Kasumi-1 (cell line): ENCODE results near the gene CAPN8.

ENCODE experiments used
- DNase-seq, 2 experiments: peaks; one replicate each; lab custom pipeline; 2025; lab: John Stamatoyannopoulos, UW

Gene CAPN8

DNA sequence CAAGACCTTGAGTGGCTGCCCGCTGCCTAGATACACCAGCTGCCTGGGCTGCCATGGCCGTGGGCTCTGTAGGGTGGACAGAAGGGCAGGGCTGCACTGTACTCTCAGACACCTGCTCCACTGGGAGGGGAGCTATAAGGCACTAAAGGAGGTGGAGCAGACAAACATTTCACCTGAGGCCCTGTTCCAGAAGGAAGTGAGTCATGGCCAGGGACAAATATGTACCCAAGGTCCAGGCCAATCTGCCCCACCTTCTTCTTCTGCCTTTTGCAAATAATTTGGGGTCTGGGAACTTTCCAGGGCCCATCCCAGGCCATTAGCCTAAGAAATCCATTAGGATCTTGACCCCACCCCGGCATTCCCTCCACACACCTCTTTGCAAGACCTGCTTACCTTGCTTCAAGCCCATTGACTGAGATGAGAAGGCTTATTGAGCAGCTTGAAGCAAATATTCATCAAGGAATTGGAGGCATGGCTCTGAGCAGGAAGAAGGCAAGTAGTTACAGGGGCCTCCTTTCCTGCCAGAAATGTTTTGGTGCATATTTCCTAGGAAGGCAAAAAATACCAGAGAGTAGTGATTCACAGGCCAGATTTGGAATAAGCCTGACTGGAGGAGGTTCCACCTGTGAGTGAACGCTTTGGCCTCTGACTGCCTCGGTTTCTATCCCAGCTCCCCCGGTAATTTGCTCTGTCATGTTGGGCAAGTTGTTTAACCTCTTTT, at the start of gene CAPN8:
TSS of gene CAPN8 (minus strand) at position 110 of the 721 bp plus-strand sequence. CDS start at position 55, 55 bp downstream.
- DNase-seq: no peak

DNA sequence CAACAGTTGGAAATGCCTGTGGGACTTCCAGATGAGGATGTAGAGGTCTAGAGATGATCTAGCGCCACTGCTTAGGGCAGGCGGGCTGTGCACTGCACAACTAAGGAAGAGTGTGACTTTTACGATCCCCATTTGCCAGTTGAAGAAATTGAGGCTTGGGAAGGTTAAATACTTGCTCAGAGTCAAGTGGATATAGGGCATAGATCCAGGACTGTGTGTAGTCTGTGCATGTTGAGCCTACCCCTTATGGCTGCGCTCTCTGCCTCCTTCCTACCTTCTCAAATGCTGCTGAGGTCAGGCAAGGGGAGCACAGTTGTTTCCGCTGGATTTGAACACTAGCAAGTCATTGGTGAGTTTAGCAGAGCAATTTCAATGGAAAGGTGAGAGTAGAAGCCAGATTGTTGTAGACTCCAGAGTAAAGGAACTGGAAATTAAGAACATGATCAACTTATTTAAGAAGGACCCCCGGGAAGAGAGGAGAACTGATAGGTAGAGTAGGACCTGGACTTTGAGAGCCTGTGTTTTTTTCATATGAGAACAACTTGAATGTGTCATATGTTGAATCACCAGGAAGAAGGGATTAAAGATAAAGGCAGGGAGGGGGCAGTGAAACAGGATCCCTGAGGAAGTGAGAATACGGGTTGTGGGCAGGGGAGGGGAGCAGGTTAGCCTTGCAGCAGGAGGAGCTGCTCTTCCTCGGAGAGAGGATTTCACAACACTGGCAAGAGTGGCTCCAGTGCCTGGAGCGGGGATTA, 49.5 kb upstream of the CAPN8 start:
- peak; percentile 57 to 61 for DNase-seq

DNA sequence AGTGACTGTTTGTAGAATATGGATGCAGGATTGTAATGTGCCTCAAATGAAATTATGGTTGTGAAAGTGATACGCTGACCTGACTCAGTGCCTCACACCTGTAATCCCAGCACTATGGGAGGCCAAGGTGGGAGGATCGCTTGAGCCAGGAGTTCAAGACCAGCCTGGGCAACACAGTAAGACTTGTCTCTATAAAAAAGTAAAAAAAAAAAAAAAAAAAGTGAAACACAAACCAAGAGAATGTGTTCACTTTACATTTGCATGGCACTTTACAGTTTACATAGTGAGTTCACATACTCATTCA, 48.9 kb upstream of the CAPN8 start:
- no peak for DNase-seq

DNA sequence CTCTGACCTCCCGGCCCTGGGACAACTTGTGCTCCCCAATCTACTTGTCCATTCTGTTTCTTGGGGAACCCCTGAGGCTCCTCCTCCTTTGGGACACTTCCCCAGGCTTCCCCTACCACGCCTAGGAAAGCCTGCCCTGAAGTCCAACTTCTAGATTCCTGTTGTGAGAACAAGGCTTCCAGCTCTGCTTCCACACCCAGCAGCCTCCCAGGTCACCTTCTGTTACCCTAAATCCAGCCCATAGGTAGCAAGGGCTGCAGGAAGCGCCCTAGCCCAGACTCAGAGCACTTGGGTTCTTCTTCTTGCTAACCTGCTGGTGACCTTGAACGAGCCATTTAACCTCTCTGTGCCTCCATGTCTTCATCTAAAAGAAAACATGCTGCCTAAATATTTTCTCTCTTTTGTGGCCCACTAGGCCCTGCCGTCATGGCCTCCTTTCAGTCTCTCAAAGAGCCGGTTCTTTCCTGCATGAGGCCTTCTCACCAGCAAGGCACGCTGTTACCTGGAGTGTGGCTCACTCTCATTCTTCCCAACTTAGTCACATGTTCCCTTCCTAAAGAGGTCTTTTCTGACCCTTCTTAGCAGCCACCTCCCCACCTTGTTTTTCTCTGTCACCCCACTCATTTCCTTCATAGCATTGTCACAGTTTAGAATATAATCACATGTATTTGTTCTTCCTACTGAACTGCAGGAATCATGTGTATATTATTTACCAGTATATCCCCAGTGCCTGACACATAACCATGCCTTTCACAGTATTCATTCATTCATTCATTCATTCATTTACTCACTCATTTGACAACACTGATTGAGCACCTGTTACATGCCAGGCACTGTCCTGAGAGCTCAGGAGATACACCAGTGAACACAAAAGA, 48.3 kb upstream of the CAPN8 start:
- DNase-seq: no peak

DNA sequence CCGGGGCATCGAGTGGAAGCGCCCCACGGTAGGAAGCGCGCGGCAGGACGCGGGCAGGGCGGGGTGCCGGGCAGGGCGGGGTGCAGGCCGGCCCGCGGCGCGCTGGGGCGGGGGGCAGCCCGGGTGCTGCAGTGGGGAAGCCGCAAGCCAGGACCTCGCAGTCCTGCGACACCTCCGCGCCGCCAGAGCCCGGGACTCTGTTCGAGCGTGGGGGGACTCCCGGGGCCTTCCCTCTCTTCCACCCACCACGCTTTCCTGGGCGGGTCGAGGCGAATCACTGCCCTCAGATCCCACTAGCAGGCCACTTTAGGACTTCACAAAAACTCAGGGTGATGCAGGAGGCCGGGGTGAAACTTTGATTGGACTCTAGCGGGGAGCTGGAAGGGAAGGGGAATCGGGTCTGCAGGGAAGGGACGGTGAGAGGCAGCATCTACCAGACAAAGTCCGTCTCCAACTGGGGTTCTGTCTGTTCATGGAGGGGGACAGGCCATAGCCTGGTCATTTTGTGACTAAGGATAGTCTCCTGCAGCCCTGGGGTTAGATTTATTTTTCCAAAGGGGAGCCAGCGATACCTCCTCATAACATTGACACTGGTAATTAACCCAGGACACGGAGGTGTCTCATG, 47.5 kb upstream of the CAPN8 start:
- no peak for DNase-seq

DNA sequence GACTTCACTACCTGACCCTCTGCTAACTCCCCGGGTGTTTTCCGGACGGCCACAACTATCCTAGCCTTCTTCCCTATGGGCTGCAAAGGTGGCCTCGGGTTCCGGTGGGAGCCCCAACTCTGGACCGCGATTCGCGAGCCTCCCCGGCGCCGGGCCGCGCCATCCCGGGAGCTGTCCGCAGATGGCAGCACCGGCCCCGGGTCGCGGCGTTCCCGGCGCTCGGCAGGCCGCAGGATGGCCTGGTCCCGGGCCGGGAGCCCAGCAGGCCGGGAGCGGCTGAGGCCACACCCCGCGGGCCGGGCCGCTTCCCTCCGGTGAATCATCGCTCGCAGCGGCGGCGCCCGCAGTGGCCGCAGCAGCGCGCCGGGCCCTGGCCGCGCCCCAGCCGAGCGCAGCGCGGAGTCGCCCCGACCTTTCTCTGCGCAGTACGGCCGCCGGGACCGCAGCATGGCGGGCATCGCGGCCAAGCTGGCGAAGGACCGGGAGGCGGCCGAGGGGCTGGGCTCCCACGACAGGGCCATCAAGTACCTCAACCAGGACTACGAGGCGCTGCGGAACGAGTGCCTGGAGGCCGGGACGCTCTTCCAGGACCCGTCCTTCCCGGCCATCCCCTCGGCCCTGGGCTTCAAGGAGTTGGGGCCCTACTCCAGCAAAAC, 46.8 kb upstream of the CAPN8 start, which contains the start of gene CAPN2:
TSS of gene CAPN2 (plus strand) at position 346 of the 656 bp plus-strand sequence. CDS start at position 448, 102 bp downstream.
- peak; percentile 23 to 40 for DNase-seq

DNA sequence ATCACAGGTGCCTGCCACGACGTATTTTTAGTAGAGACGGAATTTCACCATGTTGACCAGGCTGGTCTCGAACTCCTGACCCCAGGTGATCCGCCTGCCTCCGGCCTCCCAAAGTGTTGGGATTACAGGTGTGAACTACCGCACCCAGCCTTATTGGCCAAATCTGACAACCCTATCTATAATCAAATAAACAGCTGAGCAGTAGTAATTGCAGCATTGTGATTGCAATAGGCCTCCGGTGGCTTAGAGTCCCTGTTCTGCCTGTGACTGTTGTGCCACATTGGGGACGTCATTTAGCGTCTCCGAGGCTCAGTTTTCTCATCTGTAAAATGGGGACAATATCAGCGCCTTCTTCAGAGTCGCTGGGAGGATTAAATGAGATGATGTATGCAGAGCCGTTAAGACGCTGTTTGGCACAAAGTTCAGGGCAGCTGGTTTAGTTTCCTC, 46.3 kb upstream of the CAPN8 start:
- DNase-seq: no peak

DNA sequence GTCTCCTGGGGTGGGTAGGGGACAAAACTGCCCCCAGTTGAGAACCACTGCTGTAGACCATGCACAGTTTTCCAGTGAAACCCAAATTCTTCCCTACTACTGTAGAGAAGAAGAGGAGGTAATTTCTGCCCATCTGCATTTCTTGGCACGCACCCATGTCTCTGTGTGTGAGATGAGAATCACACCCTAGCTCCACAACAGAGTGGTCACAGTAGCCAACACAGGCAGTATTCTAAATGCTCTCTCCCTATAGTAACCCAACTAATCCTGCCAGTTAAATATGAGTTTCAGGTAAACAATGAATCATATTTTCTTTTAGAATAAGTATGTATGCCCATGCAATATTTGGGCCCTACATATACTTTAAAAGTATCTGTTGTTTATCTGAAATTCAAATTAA, 45.7 kb upstream of the CAPN8 start:
- DNase-seq: no peak

DNA sequence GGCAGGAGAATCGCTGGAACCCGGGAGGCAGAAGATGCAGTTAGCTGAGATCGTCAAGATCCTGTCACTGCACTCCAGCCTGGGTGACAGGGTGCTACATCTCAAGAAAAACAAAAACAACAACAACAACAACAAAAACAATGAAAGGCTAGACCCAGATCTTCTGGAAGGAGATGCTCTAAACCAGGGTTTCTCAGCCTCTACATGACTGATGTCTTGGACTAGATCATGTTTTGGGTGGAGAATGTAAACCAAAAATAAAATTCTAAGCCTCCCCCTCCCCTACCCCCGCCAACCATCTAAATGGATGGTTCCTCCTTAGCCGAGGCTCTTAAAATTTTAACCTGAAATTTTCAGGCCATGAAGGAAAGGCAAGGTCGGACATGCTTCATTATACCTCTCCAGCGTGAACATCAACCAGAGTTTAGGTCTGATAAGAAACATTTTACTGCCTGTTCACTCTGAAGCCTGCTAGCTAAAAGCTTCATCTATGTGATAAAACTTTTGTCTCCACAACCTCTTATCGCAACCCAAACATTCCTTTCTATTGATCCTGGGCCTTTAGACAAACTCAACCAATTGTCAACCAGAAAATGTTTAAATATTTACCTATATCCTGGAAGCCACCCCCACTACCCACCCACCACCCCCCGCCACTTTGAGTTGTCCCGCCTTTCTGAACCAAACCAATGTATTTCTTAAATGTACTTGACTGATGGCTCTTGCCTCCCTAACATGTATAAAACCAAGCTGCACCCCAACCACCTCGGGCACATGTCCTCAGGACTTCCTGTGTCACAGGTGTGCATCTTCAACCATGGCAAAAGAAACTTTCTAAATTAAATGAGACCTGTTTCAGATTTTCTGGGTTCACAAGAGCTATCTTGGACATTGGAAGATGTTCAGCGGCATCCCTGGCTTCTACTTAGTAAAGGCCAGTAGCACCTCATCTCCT, 45.0 kb upstream of the CAPN8 start:
- DNase-seq: no peak

DNA sequence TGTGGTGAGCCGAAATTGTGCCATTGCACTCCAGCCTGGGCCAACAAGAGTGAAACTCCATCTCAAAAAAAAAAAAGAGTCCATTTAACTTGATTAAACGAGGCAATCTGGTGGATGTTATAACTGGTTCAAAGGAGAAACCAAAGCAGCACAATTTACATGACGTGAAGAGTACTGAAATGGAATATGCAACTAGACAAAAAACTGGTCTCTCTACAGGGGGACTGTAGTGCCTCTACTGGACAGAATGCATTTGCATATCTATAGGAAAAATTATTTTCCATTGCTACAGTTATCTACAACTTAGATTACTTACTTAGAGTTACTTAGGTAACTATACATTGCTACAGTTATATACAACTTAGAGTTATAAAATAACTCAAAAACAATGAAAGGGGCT, 44.1 kb upstream of the CAPN8 start:
- peak; percentile 14 to 33 for DNase-seq

DNA sequence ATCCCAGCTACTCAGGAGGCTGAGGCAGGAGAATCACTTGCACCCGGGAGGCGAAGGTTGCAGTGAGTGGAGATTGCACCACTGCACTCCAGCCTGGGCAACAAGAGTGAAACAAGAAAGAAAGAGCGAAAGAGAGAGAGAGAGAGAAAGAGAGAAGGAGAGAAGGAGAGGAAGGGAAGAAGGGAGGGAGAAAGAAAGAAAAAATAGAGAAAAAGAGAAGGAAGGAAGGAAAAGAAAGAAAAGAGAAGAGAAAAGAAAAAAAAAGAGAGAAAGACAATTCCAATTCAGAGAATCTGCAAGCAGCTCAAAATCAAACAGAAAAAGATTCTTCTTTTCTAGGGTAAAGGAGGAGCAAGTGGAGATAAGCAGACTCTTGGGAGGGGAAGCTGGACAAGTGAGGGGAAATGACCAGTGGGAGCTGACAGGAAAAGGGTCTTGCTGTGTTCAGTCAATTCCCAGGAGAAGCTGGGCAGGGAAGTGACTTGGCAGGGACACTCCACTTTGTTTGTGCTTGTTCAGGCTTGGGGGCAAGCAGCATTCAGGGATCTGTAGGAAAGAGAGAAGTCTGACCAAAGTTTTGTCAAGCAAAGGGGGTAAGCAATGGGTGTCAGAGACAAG, 43.3 kb upstream of the CAPN8 start:
- DNase-seq: no peak

DNA sequence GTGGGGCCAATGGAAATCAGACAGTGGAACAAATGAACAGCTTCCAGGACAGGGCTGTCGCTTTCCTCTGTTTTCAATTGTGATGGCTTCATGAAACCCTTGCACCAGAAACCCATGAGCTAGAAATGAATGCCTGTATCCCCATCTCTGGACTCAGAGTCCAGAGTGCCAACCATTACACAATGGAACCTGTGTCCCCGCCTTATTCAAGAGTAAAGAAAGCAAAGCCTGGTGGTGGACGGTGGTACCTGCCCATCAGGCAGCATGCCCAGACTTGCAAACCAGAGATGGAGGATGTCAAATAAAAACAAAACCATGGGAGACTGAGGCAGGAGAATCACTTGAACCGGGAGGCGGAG, 42.5 kb upstream of the CAPN8 start:
- no peak for DNase-seq

DNA sequence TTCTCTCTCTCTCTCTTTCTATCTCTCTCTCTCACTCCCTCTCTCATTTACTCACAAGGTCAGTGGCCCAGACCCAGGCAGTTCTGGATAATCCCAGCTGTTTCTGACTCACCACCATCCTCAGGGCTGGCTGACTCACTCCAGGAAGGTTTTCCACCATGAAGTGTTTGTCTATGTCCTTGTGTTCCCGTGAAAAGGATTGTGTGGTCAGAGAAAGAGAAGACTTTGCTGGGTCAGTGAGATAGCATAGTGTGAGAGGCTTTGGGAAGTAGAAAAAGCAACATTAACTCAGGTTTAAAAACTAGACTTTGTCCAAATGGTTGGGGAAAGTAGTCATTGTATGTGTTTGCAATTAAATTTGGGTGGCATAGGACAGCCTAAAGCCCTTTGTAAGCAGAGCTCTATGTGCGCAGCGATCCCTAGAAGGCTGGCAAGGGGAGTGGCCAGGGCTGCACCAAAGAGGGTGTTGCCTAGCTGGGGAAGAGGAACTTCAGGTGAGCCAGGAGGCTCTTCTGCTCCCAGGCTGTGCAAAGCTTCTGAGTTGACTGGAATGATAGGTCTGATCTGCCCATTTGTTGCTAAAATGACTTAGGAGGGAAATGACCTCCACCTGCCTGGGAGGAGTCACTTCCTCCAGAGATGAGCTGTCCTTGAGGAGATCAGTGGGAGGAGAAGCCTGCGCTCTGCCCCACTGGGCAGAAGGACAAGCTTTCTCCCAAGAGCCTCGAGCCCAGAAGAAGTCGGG, 41.9 kb upstream of the CAPN8 start:
- DNase-seq: no peak

DNA sequence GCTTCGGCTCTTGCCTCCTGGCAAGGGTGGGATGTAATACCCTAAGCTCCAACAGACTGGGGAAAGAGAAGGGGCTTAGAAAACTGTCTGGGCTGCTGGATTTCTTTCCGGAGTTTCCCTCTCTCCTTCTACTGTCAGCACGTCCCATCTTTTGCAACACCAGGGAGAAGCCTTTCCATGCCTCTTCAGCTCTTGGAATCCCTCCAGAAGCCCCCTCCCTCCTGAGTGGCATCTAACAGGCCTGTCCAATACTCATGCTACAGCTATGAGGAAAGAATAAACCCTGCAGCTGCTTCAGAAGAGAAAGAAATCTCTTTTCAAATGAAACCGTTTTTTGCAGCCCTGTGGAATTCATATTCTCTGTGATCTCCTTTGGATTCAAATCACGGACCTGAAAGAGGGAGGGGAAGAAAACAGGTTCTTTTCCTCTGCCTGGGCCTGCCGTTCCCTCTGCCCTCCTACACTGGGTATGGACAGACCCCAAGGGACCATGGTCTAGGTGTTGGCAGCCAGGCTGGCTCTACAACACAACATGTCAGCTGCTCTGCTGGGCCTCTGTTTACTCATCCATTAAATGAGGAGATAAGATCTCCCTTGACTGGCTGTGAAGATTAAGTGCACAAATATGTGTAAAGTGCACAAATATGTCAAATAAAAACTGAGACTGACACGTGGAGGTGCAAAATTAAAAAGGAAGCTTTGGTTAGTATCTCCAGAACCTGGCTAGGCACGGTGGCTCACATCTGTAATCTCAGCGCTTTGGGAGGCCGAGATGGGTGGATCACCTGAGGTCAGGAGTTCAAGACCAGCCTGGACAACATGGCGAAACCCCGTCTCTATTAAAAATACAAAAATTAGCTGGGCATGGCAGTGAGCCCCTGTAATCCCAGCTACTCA, 40.8 kb upstream of the CAPN8 start:
- no peak for DNase-seq

DNA sequence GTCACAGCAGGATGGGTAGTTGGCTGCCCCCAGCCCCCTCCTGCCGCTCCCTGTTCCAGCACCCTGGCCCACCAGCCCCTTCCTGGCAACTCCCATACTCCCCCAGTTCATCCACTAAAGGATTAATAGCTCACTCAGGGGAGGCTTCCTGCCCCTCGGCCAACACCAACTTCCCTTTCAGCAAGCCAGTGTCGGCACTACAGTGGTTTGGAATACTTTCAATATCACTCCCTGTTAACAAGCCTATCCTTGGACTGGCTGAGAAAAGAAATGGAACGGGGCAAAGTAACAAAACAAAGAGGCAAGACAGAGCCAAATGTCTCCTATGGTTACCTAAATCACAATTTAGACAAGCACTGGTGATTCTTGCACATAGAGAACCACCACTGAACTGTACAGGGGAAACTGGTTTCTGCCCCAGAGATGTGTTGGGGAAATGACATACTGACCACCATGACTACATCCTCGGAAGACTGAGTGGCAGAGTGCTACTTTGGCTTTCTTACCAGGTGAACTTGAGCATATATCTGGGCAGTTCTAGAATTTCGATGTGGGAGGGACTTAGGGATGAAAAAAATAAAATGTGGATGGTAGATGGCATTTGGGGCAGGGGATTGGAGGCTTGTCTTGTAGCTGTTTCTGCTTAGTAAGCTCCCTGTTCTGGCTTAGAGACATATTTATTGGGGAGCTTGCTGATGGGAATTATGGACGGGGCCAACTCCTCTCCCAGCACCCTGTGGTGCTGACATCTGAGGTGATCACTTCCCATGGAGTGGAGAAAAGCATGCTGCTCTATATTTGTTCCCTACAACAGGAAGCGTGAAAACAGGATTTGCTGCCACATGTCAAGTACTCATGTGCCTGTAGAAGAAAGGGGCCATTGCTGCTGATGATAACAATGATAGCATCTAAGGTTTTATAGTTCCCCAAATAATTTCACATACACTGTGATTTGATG, 39.7 kb upstream of the CAPN8 start:
- DNase-seq: peak; percentile 36 to 41

DNA sequence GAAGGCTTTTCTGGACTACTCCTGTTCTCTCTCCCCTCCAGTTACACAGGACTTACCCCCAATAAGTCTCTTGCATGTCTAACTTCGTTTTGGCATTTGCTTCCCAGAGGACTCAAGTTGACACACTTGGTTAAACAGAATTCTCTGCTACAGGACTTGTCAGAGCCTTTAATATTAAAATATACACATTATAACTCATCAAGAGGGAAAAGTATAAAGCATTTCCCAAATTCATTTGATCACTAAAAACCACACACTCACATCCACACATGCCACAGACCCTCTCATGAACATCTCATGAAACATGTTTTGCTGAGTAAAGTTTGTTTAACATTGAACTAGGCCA, 38.1 kb upstream of the CAPN8 start:
- no peak for DNase-seq
